Panc1 (cell line): ENCODE data around the gene SSUH2. TPM values are rescaled to one million over a fixed set of nuclear protein-coding genes. Genes with fewer than 3 reads are reported as not detected.

Experiments
- ATAC-seq: fragments of 200-7000 bp; cut with Tn5 transposase; 2 replicates; pipeline ENCODE4 v1.9.1; 2020; ENCODE audit warnings: mild to moderate bottlenecking, moderate library complexity
- BruUV-seq: library from RNA; stranded (reverse); fragments of 400-500 nt; replicated peaks from 2 replicates; lab custom pipeline; 2021; lab: Mats Ljungman, UMichigan
- CTCF ChIA-PET: fragments of 300-600 bp; sonication (Branson Sonifier 250); formaldehyde crosslinking; loops from one replicate; lab custom pipeline; 2022; ENCODE audit warnings: antibody characterized with exemption; lab: Charles Lee
- POLR2A ChIA-PET: fragments of 300-600 bp; sonication (Branson Sonifier 250); formaldehyde crosslinking; loops from one replicate; lab custom pipeline; 2022; ENCODE audit warnings: antibody characterized with exemption; lab: Charles Lee
- DNase-seq: peaks from one replicate; pipeline ENCODE4 v3.0.0-alpha.2; 2010; ENCODE audit warnings: low read depth, low spot score
- H3K27ac ChIP-seq: 2 replicates; pipeline ENCODE4 v1.5.1; 2011; ENCODE audit warnings: mild to moderate bottlenecking, low read length, inconsistent platforms
- H3K27me3 ChIP-seq: fragments of 200-500 bp; sonication (Bioruptor generic); 2 replicates; pipeline ENCODE4 v1.6.0; 2014; ENCODE audit warnings: low read length, inconsistent platforms; ENCODE audit not compliant: control insufficient read depth, insufficient read depth
- H3K36me3 ChIP-seq: fragments of 200-500 bp; sonication (Bioruptor generic); 2 replicates; pipeline ENCODE4 v1.5.1; 2014; ENCODE audit warnings: inconsistent platforms, mild to moderate bottlenecking, low read length, moderate library complexity; ENCODE audit not compliant: control insufficient read depth, insufficient read depth
- H3K4me1 ChIP-seq: 2 replicates; pipeline ENCODE4 v1.5.1; 2011; ENCODE audit warnings: inconsistent platforms, mild to moderate bottlenecking, low read length, moderate library complexity; ENCODE audit not compliant: control insufficient read depth, insufficient read depth
- H3K4me3 ChIP-seq, 2 experiments: 2 replicates each; pipeline ENCODE4 v1.5.1; 2011 to 2012; ENCODE audit warnings: low read depth in 2 of 2, low read length in 2 of 2, mild to moderate bottlenecking in 2 of 2, inconsistent platforms in 1 of 2, moderate library complexity in 1 of 2
- H3K9me3 ChIP-seq: fragments of 200-500 bp; sonication (Bioruptor generic); 2 replicates; pipeline ENCODE4 v1.5.1; 2014; ENCODE audit warnings: low read depth, mild to moderate bottlenecking, inconsistent platforms, low read length, moderate library complexity; ENCODE audit not compliant: control insufficient read depth, insufficient read depth
- CTCF ChIP-seq: fragments of 450-650 bp; IDR thresholded peaks from 2 replicates; pipeline ENCODE4 v1.5.1; 2017; ENCODE audit warnings: mild to moderate bottlenecking
- POLR2AphosphoS5 ChIP-seq: IDR thresholded peaks from 2 replicates; pipeline ENCODE4 v1.6.1; 2012; ENCODE audit warnings: mild to moderate bottlenecking, low read depth, low read length, moderate library complexity
- SIN3A ChIP-seq: IDR thresholded peaks from 2 replicates; pipeline ENCODE4 v1.6.1; 2012; ENCODE audit warnings: low read depth, mild to moderate bottlenecking, low read length, moderate library complexity, borderline replicate concordance; ENCODE audit not compliant: insufficient read depth
- TCF7L2 ChIP-seq: IDR thresholded peaks from 2 replicates; pipeline ENCODE4 v1.6.1; 2011; ENCODE audit warnings: mild to moderate bottlenecking, low read depth, low read length, inconsistent platforms
- in situ Hi-C: cut with HindIII; loops from 2 replicates; pipeline ENCODE4 v1.10.0; 2016; ENCODE audit warnings: low sequenced_read_pairs, low pct_unique_long_range_greater_than_20kb
- intact Hi-C: fragments of 100-400 bp; cut with micrococcal nuclease; formaldehyde crosslinking; loops from one replicate; pipeline ENCODE4 v1.10.0; 2022; ENCODE audit not compliant: unreplicated experiment
- total RNA-seq: library from RNA; stranded (reverse); gene quantifications from one replicate; pipeline ENCODE4 v1.2.1, GENCODE V29; 2021; ENCODE audit not compliant: unreplicated experiment
- TF ChIP-seq, protein P1 (sequence below), 2 experiments: IDR thresholded peaks; 2 replicates each; pipeline ENCODE4 v1.6.1; 2011 to 2012; ENCODE audit warnings: low read depth in 2 of 2, control low read depth in 1 of 2, low read length in 1 of 2, mild to moderate bottlenecking in 1 of 2, moderate library complexity in 1 of 2; ENCODE audit not compliant: insufficient read depth in 1 of 2

The SSUH2 gene
- total RNA-seq, 1 experiment from 2014 or later = not detected

GRCh38 chr3:8618950-8619349 lies 25.6 kb downstream of the SSUH2 start:
- in situ Hi-C loops = no loop called here
- ChIA-PET POLR2A (no interaction called here), CTCF (no interaction called here)
- DNase-seq = no peak
- H3K27ac ChIP-seq = no peak overlapping the region
- ATAC-seq = no peak
- no TSS peak for BruUV-seq
- no peaks in the 10 kb centered on the region for H3K9me3 ChIP-seq
- H3K27me3 ChIP-seq = no peaks in the 10 kb centered on the region
- no peaks in the 10 kb centered on the region for H3K4me1 ChIP-seq
- H3K4me3 ChIP-seq = no peak overlapping the region
- no peak for TF ChIP-seq CTCF
- no peak for TF ChIP-seq POLR2AphosphoS5
- TF ChIP-seq SIN3A = no peak
- intact Hi-C loops = no loop called here
- no peaks in the 10 kb centered on the region for H3K36me3 ChIP-seq

- intact Hi-C loops = no loop called here
Measured at GRCh38 chr3:8617921-8618320, 26.7 kb downstream of the SSUH2 start.

GRCh38 chr3:8610951-8611350 lies 33.6 kb downstream of the SSUH2 start:
- Histone ChIP-seq H3K4me3 (no peak overlapping the region), H3K9me3 (no peaks in the 10 kb centered on the region), H3K27ac (no peak overlapping the region), H3K27me3 (no peaks in the 10 kb centered on the region), H3K4me1 (no peaks in the 10 kb centered on the region), H3K36me3 (no peaks in the 10 kb centered on the region)
- in situ Hi-C loops (no loop called here), intact Hi-C loops (no loop called here)
- ChIA-PET POLR2A (no interaction called here), CTCF (no interaction called here)
- ATAC-seq (no peak), DNase-seq (no peak)
- TF ChIP-seq SIN3A (no peak), POLR2AphosphoS5 (no peak), CTCF (no peak), TCF7L2 (no peak)
- TF ChIP-seq, protein P1, sequence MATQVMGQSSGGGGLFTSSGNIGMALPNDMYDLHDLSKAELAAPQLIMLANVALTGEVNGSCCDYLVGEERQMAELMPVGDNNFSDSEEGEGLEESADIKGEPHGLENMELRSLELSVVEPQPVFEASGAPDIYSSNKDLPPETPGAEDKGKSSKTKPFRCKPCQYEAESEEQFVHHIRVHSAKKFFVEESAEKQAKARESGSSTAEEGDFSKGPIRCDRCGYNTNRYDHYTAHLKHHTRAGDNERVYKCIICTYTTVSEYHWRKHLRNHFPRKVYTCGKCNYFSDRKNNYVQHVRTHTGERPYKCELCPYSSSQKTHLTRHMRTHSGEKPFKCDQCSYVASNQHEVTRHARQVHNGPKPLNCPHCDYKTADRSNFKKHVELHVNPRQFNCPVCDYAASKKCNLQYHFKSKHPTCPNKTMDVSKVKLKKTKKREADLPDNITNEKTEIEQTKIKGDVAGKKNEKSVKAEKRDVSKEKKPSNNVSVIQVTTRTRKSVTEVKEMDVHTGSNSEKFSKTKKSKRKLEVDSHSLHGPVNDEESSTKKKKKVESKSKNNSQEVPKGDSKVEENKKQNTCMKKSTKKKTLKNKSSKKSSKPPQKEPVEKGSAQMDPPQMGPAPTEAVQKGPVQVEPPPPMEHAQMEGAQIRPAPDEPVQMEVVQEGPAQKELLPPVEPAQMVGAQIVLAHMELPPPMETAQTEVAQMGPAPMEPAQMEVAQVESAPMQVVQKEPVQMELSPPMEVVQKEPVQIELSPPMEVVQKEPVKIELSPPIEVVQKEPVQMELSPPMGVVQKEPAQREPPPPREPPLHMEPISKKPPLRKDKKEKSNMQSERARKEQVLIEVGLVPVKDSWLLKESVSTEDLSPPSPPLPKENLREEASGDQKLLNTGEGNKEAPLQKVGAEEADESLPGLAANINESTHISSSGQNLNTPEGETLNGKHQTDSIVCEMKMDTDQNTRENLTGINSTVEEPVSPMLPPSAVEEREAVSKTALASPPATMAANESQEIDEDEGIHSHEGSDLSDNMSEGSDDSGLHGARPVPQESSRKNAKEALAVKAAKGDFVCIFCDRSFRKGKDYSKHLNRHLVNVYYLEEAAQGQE (IDR thresholded peaks at IDR 0.05; ENCODE audit: insufficient read depth in 1 of 2, low read depth in 2 of 2, low read length in 1 of 2) = no peak
- BruUV-seq = no TSS peak

More at GRCh38 chr3:8617921-8618320, 26.7 kb downstream of the SSUH2 start:
- TF ChIP-seq CTCF = no peak
- no peak for TF ChIP-seq SIN3A
- no peak for TF ChIP-seq POLR2AphosphoS5
- no TSS peak for BruUV-seq
- Histone ChIP-seq H3K9me3 (no peaks in the 10 kb centered on the region), H3K4me1 (no peaks in the 10 kb centered on the region), H3K27ac (no peak overlapping the region), H3K36me3 (no peaks in the 10 kb centered on the region), H3K4me3 (no peak overlapping the region), H3K27me3 (no peaks in the 10 kb centered on the region)
- in situ Hi-C loops = no loop called here
- ChIA-PET CTCF (no interaction called here), POLR2A (no interaction called here)
- ATAC-seq (no peak), DNase-seq (no peak)
